IPS DF 6.9 (cell line): ENCODE measurements around the gene LOXL1.

ENCODE experiments used
- DNase-seq: peaks from one replicate; pipeline ENCODE4 v3.0.0-alpha.2; 2013; ENCODE audit warnings: low read depth, low spot score
- H3K27ac ChIP-seq: one replicate; pipeline ENCODE4 v1.5.1; 2013; ENCODE audit warnings: low read length, control low read depth
- H3K27me3 ChIP-seq: 2 replicates; pipeline ENCODE4 v1.6.1; 2013; ENCODE audit warnings: mild to moderate bottlenecking, low read length; ENCODE audit not compliant: control insufficient read depth, insufficient read depth
- H3K36me3 ChIP-seq: 2 replicates; pipeline ENCODE4 v1.6.1; 2013; ENCODE audit warnings: low read length; ENCODE audit not compliant: control insufficient read depth, insufficient read depth
- H3K4me1 ChIP-seq: 2 replicates; pipeline ENCODE4 v1.6.1; 2013; ENCODE audit warnings: low read length; ENCODE audit not compliant: control insufficient read depth, insufficient read depth
- H3K4me3 ChIP-seq: 2 replicates; pipeline ENCODE4 v1.5.1; 2013; ENCODE audit warnings: mild to moderate bottlenecking, low read length
- H3K9me3 ChIP-seq: 2 replicates; pipeline ENCODE4 v1.6.1; 2013; ENCODE audit warnings: low read length, inconsistent platforms; ENCODE audit not compliant: control insufficient read depth, insufficient read depth
- WGBS: extraction: QIAGEN DNeasy Blood & Tissue Kit; methylation state at CpG from one replicate; pipeline ENCODE4 v1.1.7; 2013; ENCODE audit warnings: mixed read lengths, missing lambda C conversion rate; ENCODE audit not compliant: insufficient read length, insufficient coverage; 5-methylcytosine and 5-hydroxymethylcytosine counted together

LOXL1 gene

DNA sequence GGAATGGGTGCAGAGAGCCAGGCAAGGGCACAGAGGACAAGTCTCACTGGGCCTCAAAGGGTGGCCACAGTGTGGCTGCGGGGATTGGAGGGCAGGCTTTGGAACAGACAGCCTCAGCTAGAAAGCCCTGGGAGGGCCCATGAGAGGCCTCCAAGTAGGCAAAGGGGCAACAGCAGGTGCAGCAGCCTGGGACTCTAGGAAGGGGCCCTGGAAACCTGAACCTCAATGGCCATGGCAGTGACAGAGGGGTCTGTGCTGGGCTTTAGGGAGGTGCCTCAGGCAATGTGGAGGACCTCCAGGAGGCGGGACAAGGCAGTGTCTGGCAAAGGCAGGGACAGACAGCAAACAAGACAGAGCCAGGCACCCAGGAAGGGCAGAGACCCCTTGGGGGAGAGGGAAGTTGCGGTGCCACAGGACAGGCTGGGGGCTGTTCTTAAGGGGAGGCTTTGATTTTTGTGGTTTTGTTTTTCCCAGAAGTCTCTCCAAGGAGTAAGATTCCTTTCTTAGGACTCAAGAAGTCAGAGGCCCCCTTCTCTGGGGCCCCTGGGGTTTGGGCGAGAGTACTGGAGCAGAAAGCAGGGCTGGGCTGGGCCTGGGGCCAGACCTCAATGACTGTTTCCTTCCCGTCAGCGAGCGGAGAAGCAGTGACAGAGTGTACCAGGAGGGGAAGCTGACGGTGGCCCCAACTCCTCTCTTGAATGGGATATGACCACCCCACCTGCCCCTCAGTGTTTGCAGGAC lies 56.1 kb downstream of the LOXL1 start:
- H3K4me1 ChIP-seq: no peaks in the 10 kb centered on the region

DNA sequence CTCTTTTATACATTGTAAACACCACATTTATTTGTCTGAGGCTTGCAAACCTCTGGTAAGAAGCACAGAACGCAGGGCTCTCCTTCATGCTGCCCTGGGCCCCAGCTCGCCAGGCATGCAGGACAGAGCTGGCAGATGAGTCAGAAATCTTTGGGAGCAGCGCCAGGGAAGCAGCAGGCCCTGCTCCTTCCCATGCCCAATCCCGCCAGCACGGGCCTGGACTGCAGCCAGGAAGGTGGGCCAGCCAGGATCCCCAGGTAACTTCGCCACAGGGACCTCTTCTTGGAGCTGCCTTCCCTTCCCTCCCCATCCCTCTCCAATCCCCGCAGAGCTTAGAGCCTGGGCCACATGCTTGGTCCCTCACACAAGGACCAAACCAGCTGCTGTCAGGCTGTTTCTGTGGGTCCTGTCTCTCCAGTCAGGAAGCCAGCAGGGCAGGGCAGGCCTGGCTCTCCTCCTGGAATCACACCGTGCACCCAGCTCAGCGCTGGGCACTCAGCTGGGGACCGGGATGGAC lies 57.0 kb downstream of the LOXL1 start:
- Histone ChIP-seq H3K4me1 (no peaks in the 10 kb centered on the region), H3K4me3 (no peak overlapping the region), H3K36me3 (no peaks in the 10 kb centered on the region; the same call in 1 of the 2 replicates), H3K27me3 (no peaks in the 10 kb centered on the region), H3K27ac (no peak overlapping the region), H3K9me3 (no peaks in the 10 kb centered on the region)
- WGBS: no CpG with 5 or more reads among the region's 10 CpGs
- DNase-seq: no peak

More for the DNA sequence above, 56.1 kb downstream of the LOXL1 start:
- Histone ChIP-seq H3K27me3 (no peaks in the 10 kb centered on the region), H3K36me3 (no peaks in the 10 kb centered on the region; the same call in 1 of the 2 replicates), H3K27ac (no peak overlapping the region), H3K4me3 (no peak overlapping the region), H3K9me3 (no peaks in the 10 kb centered on the region)
- no CpG with 5 or more reads among the region's 8 CpGs for WGBS
- DNase-seq: no peak

DNA sequence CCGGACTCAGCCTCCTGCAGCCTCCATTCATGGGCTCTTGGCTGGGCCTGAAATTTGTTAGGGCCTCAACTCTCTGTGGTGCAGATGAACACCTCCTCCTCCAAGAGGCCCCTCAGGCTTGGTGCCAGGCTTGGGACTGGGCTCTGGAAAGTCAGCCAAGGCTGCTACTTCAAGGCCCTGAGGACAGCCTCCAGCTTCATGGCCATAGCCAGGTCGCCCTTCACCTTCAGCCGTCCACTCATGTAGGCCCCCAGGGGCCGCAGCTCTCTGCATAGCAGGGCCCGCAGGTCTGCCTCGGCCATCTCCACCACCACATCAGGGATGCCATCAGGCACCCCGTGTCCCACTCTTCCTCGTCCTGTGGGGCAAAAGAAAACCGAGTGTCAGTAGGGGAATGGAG lies 57.5 kb downstream of the LOXL1 start:
- Histone ChIP-seq H3K4me1 (no peaks in the 10 kb centered on the region), H3K27ac (no peak overlapping the region), H3K27me3 (no peaks in the 10 kb centered on the region), H3K4me3 (no peak overlapping the region), H3K36me3 (no peaks in the 10 kb centered on the region; the same call in 1 of the 2 replicates), H3K9me3 (no peaks in the 10 kb centered on the region)
- no peak for DNase-seq
- WGBS: no CpG with 5 or more reads among the region's 9 CpGs

DNA sequence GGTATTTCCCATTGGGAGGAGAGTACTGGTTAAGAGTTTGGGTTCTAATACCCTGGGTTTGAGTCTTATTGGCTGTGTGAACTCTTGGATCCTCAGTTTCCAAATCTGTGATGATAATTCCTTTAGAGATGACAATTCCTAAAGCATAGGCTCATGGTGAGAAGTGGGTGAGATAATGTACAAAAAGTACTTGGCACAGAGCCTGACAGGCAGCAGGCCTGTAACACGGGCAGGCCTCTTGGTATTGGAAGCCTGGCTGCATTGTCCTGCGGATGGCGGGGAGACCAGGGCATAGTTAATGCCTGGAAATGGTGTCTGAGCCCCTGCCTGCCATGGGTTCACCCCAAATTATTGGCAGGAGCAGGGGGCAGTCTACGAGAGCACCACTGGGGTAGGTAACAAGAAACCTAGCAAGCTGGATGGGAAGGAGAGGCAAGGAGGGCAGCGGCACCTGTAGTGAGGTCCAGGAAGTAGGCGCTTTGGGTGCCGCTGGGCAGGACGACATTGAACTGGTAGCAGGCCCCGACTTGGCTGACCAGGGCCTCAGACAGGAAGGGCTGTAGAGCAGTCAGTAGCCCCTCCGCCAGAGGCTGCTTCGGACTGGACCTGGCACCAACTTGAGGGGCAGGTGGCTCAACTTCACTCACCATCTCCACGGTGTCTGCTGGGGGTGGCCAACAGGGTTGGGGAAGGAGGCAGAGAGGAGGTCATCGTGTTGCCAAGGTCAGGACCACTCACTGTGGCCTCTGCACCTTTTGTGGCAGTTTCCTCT lies 58.1 kb downstream of the LOXL1 start:
- no peak overlapping the region for H3K27ac ChIP-seq
- H3K27me3 ChIP-seq: no peaks in the 10 kb centered on the region
- H3K4me3 ChIP-seq: no peak overlapping the region
- WGBS: no CpG with 5 or more reads among the region's 13 CpGs
- DNase-seq: no peak
- H3K9me3 ChIP-seq: no peaks in the 10 kb centered on the region
- H3K4me1 ChIP-seq: no peaks in the 10 kb centered on the region
- H3K36me3 ChIP-seq: no peaks in the 10 kb centered on the region; the same call in 1 of the 2 replicates

DNA sequence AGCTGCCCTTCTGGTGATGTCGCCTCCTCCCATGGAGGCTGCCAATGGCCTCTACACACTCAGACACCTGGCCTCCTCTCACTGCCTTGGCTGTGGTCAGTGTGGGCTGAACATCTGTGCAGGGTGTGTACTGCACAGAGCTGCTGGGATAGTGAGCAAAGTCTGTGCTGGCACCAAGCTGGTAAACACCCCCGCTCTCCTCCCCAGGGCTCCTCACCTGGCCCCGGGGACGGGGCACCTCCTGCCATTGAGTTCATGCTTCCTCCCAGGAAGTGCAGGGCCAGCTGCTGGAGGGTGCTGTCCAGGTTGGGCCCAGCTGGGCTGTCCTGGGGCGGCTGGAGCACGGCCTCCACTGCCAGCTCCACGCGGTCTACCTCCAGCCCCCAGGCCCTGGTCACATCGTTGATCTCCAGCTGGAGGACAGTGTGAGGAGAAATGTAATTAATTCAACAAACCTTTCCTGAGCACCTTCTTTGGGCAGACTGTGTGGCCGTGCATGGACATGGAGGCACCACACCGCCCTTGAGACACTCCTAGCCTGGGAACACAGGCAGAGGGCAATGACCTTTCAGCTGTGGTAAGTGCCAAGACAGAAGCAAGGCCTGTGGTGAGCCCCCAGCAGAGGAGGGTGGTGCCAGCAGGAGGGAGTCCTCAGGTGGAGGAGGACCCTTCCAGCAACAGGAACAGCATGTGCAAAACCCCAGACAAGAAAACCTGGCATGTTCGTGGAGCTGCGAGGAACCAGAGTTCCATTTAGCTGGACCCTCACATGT lies 59.0 kb downstream of the LOXL1 start:
- no CpG with 5 or more reads among the region's 13 CpGs for WGBS
- no peaks in the 10 kb centered on the region for H3K4me1 ChIP-seq
- no peak overlapping the region for H3K27ac ChIP-seq
- H3K27me3 ChIP-seq: no peaks in the 10 kb centered on the region
- DNase-seq: no peak
- H3K4me3 ChIP-seq: no peak overlapping the region
- no peaks in the 10 kb centered on the region for H3K9me3 ChIP-seq
- no peaks in the 10 kb centered on the region; the same call in 1 of the 2 replicates for H3K36me3 ChIP-seq

DNA sequence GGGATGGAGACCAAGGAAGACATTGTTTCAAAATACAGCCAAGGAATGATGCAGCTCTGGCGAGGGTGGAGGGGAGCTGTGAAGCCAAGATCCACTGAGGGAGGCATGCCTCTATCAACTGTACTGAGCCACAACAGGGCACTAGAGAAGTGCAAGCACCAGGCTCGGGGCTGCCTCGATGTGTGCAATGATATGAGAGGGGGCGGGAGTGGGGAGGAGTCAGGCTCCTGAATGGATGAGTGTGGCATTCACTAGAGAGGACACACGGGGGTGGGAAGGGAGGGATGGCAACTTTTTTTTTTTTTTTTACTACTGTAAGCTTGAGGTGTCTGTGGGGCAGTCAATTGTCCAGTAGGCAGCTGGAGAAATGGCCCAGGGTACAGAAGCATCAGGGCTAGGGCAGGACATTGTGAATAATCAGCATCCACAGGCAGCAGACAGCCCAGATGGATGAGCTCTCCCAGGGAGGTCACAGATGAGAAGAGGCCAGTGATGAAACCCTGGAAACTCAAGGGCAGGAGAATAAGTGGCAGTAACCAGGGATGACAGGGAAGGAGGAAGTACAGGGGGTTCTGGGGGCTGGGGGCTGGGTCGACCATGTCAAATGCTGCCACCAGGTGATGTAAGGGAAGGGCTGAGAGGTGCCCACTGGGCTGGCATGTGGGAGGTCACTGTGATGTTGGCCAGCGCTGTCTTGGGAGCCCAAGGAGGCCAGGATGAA lies 60.0 kb downstream of the LOXL1 start:
- DNase-seq: no peak
- Histone ChIP-seq H3K9me3 (no peaks in the 10 kb centered on the region), H3K36me3 (no peaks in the 10 kb centered on the region; the same call in 1 of the 2 replicates), H3K4me3 (no peak overlapping the region), H3K27ac (no peak overlapping the region), H3K27me3 (no peaks in the 10 kb centered on the region), H3K4me1 (no peaks in the 10 kb centered on the region)
- WGBS: no CpG with 5 or more reads among the region's 7 CpGs

DNA sequence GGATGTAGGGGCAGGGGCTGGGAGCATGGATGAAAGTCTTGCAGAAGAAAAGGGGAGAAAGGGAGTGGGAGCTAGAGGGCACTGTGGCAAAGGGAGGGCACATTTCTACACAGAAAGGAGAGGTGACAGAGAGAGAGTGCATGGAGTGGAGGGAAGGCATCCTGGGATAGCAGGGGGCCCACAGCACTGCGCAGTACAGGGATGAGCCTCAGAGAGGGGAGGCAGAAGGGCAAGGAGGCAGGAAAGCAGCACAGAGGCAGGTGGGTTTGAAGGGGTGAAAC lies 60.5 kb downstream of the LOXL1 start:
- no peaks in the 10 kb centered on the region for H3K4me1 ChIP-seq

DNA sequence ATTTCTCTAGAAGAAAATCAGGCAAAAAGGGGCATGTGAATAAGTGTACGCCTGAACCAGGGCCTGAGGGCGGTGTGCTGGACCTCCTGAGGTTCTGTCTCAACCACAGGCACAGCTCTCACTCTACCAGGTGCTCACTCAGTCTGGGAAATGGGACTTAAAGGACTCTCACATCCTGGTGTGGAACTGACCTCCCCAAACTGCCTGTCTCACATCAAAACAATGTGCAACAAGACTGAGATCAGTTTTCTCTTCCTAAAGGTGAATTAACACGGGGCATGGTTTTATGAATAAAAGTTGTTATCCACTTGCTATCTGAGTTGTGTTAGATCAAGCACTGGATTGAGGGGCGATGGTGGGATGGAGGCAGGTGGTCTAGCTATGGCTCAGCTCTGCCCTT lies 61.0 kb downstream of the LOXL1 start:
- no peaks in the 10 kb centered on the region; the same call in 1 of the 2 replicates for H3K36me3 ChIP-seq
- no peaks in the 10 kb centered on the region for H3K9me3 ChIP-seq
- H3K4me1 ChIP-seq: no peaks in the 10 kb centered on the region
- no peak for DNase-seq
- H3K4me3 ChIP-seq: no peak overlapping the region
- H3K27me3 ChIP-seq: no peaks in the 10 kb centered on the region
- no CpG with 5 or more reads among the region's 4 CpGs for WGBS
- no peak overlapping the region for H3K27ac ChIP-seq

More for the DNA sequence above, 60.5 kb downstream of the LOXL1 start:
- H3K4me3 ChIP-seq: no peak overlapping the region
- no peaks in the 10 kb centered on the region for H3K9me3 ChIP-seq
- H3K27ac ChIP-seq: no peak overlapping the region
- no peaks in the 10 kb centered on the region; the same call in 1 of the 2 replicates for H3K36me3 ChIP-seq
- WGBS: no CpG with 5 or more reads among the region's 1 CpG
- DNase-seq: no peak
- H3K27me3 ChIP-seq: no peaks in the 10 kb centered on the region

DNA sequence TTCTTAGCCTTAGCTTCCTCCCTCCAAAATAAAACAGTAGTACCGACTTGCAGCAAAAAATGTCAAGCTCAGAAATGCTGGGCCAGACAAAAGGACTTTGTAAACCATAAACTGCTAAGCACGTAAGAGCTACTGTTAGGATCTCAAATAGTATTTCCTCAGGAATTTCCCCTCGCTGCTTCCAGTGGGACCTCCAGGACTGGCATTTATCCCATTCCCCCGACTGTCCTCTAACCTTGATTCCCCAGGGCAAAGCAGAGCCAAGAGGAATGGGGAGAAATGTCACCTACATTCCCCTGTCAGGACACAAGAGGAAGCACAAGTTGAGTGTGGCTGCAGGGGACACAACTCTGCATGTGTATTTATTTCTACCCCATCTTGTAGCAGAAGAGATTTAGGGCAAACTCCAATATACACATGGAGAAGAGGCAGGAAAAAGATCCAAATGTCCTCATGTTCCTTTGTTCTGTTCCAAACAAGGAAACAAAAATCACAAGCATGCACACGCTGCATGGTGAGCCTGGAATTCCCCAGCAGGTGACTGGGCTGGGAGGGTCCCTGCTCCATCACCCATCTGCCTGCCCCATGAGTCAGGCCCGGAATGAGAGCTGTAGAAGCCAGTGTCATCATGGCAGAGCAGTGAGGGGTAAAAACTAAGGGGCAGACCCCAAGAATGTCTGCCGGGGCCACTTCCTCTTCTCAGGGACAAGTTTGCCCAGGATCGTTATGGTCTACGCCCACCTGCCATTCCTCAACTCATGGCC lies 61.6 kb downstream of the LOXL1 start:
- Histone ChIP-seq H3K4me3 (no peak overlapping the region), H3K9me3 (no peaks in the 10 kb centered on the region), H3K4me1 (no peaks in the 10 kb centered on the region), H3K27ac (no peak overlapping the region), H3K36me3 (no peaks in the 10 kb centered on the region; the same call in 1 of the 2 replicates), H3K27me3 (no peaks in the 10 kb centered on the region)
- DNase-seq: no peak
- WGBS: no CpG with 5 or more reads among the region's 9 CpGs
